K562 (cell line): ENCODE results near the gene TSC22D3. TPM values are rescaled to one million over a fixed set of nuclear protein-coding genes. Genes with fewer than 3 reads are reported as not detected.

Experiments
- ATAC-seq: fragments of 200-7000 bp; cut with Tn5 transposase; 3 replicates; pipeline ENCODE4 v1.9.1; 2020; ENCODE audit warnings: moderate library complexity
- BruUV-seq: library from RNA; stranded (reverse); fragments of 400-500 nt; replicated peaks from 2 replicates; lab custom pipeline; 2021; lab: Mats Ljungman, UMichigan
- CTCF ChIA-PET: fragments of 300-600 bp; formaldehyde crosslinking; extraction: SDS; loops from one replicate; lab custom pipeline; 2021; ENCODE audit warnings: low intra/inter-chr PET ratio; lab: Yijun Ruan, JAX
- POLR2A ChIA-PET: fragments of 300-600, 350-650 bp; sonication (Branson Sonifier 250); formaldehyde crosslinking; extraction: SDS; loops from one replicate; lab custom pipeline; 2021; ENCODE audit warnings: antibody characterized with exemption, inconsistent platforms; lab: Yijun Ruan, JAX
- DNase-seq, 4 experiments: peaks; one replicate each; pipeline versions ENCODE4 v3.0.0 to v3.0.0-alpha.2; 2011 to 2018; ENCODE audit warnings: low spot score in 3 of 4, mixed read lengths in 3 of 4; ENCODE audit errors: extremely low read depth in 1 of 4
- FAIRE-seq: peaks from 2 replicates; lab custom pipeline; 2011; peaks lifted over from hg19 to GRCh38; lab: Jason Lieb, UNC
- H2AFZ ChIP-seq: 2 replicates; pipeline ENCODE4 v1.6.0; 2011; ENCODE audit warnings: low read depth, low read length, control low read depth, inconsistent platforms
- H3K27ac ChIP-seq: fragments of 200-600 bp; 3 replicates; pipeline ENCODE4 v1.8.0; 2011; ENCODE audit warnings: low read depth, mild to moderate bottlenecking, control low read depth, inconsistent platforms, low read length, moderate library complexity, mixed read lengths; ENCODE audit errors: extremely low read depth
- H3K27me3 ChIP-seq, 2 experiments: fragments of 300-600 bp in 1 of 2; 2 replicates in 1 of 2; 3 replicates in 1 of 2; pipeline versions ENCODE4 v1.6.0 to v1.8.0; 2011; ENCODE audit warnings: inconsistent platforms in 2 of 2, low read length in 2 of 2, mild to moderate bottlenecking in 1 of 2, mixed read lengths in 1 of 2, moderate library complexity in 1 of 2; ENCODE audit not compliant: control insufficient read depth in 2 of 2, insufficient read depth in 2 of 2
- H3K36me3 ChIP-seq: fragments of 300-600 bp; 3 replicates; pipeline ENCODE4 v1.8.0; 2011; ENCODE audit warnings: mild to moderate bottlenecking, low read length, inconsistent platforms; ENCODE audit not compliant: control insufficient read depth, insufficient read depth
- H3K4me1 ChIP-seq, 2 experiments: fragments of 200-600 bp in 1 of 2; replicated peaks in 1 of 2; 2 replicates in 1 of 2; 3 replicates in 1 of 2; pipeline versions ENCODE4 v1.5.1 to v1.8.0; 2011; ENCODE audit warnings: inconsistent platforms in 2 of 2, low read length in 2 of 2, mild to moderate bottlenecking in 1 of 2, mixed read lengths in 1 of 2, moderate library complexity in 1 of 2; ENCODE audit not compliant: control insufficient read depth in 2 of 2, insufficient read depth in 2 of 2
- H3K4me2 ChIP-seq: 2 replicates; pipeline ENCODE4 v1.6.1; 2011; ENCODE audit warnings: low read length, control low read depth, inconsistent platforms, mixed read lengths; ENCODE audit not compliant: insufficient read depth
- H3K4me3 ChIP-seq: fragments of 200-600 bp; sonication (generic), shearing (Covaris generic); 2 replicates; pipeline ENCODE4 v1.5.1; 2016; ENCODE audit warnings: control low read depth, inconsistent platforms
- H3K79me2 ChIP-seq: fragments of 200-600 bp; 3 replicates; pipeline ENCODE4 v1.8.0; 2011; ENCODE audit warnings: low read length, inconsistent platforms; ENCODE audit not compliant: control insufficient read depth, insufficient read depth
- H3K9ac ChIP-seq, 2 experiments: 2 replicates each; pipeline versions ENCODE4 v1.6.0 to v1.6.1; 2011; ENCODE audit warnings: low read depth in 2 of 2, low read length in 2 of 2, control low read depth in 1 of 2, inconsistent platforms in 1 of 2, mild to moderate bottlenecking in 1 of 2, mixed read lengths in 1 of 2; ENCODE audit not compliant: insufficient read depth in 1 of 2
- H3K9me1 ChIP-seq: one replicate; pipeline ENCODE4 v1.6.0; 2011; ENCODE audit warnings: inconsistent platforms, mild to moderate bottlenecking, low read length, moderate library complexity; ENCODE audit not compliant: control insufficient read depth, insufficient read depth
- H3K9me3 ChIP-seq: replicated peaks from 2 replicates; pipeline ENCODE4 v1.5.1; 2011; ENCODE audit warnings: low read depth, low read length, inconsistent platforms; ENCODE audit not compliant: control insufficient read depth, insufficient read depth
- H4K20me1 ChIP-seq: replicated peaks from 2 replicates; pipeline ENCODE4 v1.6.1; 2011; ENCODE audit warnings: low read length, inconsistent platforms, mixed read lengths; ENCODE audit not compliant: control insufficient read depth, insufficient read depth
- BACH1 ChIP-seq: fragments of 200-800 bp; sonication (Bioruptor generic); IDR thresholded peaks from 2 replicates; pipeline ENCODE4 v1.6.1; 2016; ENCODE audit warnings: missing genetic modification characterization, missing compliant biosample characterization
- HMG20A ChIP-seq: fragments of 450-650 bp; formaldehyde crosslinking; conservative IDR thresholded peaks from 2 replicates; pipeline ENCODE4 v1.4.0; 2020; ENCODE audit warnings: mild to moderate bottlenecking, mixed read lengths
- NFATC3 ChIP-seq: fragments of 450-650 bp; IDR thresholded peaks from 2 replicates; pipeline ENCODE4 v1.6.1; 2017; ENCODE audit warnings: mild to moderate bottlenecking
- RBM22 ChIP-seq: fragments of 200-400 bp; formaldehyde crosslinking; IDR thresholded peaks from 2 replicates; pipeline ENCODE4 v1.6.1; 2018; ENCODE audit warnings: low read length, low read depth; ENCODE audit not compliant: poor library complexity, severe bottlenecking
- SETDB1 ChIP-seq: IDR thresholded peaks from one replicate; pipeline ENCODE4 v1.6.1; 2012; ENCODE audit warnings: low read length, control low read depth, inconsistent platforms
- WGBS: fragments of 100-300 bp; shearing (Covaris generic); methylation state at CpG from one replicate; pipeline ENCODE4 v1.1.6; 2016; ENCODE audit warnings: low coverage, mixed read lengths; ENCODE audit not compliant: insufficient coverage; ENCODE audit errors: missing lambda C conversion rate; 5-methylcytosine and 5-hydroxymethylcytosine counted together
- in situ Hi-C: fragments of 300-500 bp; cut with MboI; formaldehyde crosslinking; loops from 4 replicates; pipeline ENCODE4 v1.15.0; 2018; ENCODE audit warnings: inconsistent platforms, mixed read lengths
- intact Hi-C: fragments of 100-400 bp; cut with micrococcal nuclease; formaldehyde crosslinking; loops from 2 replicates; pipeline ENCODE4 v1.14.2; 2022
- polyA plus RNA-seq, 8 experiments: library from polyadenylated mRNA; depleted of rRNA in 4 of 8; stranded (reverse) in 5 of 8; unstranded in 3 of 8; fragments of >200 nt; fragmentation: Nextera tagmentation in 2 of 8; fragmentation: Illumina TruSeq in 1 of 8; extraction: Ambion mirVana in 2 of 8; extraction: Trizol in 1 of 8; gene quantifications; 2 replicates each; pipeline versions ENCODE4 v1.2.1 to v1.2.3, GENCODE V29; 2011 to 2014; ENCODE audit warnings: inconsistent platforms in 1 of 8, missing spikeins in 1 of 8
- total RNA-seq, 7 experiments: library from RNA; depleted of rRNA in 6 of 7; stranded (reverse); fragments of >200 nt in 6 of 7; fragmentation: Illumina TruSeq in 2 of 7; extraction: Trizol in 2 of 7; gene quantifications; 2 replicates each; pipeline versions ENCODE4 v1.2.1 to v1.2.3, GENCODE V29; 2011 to 2021; ENCODE audit warnings: low replicate concordance in 1 of 7
- TF ChIP-seq, protein P1 (sequence below): sonication (generic); formaldehyde crosslinking; IDR thresholded peaks from 2 replicates; pipeline ENCODE4 v1.8.0; 2022; ENCODE audit warnings: mild to moderate bottlenecking, missing genetic modification reagents
- TF ChIP-seq, protein P2 (sequence below): IDR thresholded peaks from 3 replicates; pipeline ENCODE4 v1.6.1; 2011; ENCODE audit warnings: borderline replicate concordance, mild to moderate bottlenecking, moderate library complexity; ENCODE audit not compliant: insufficient read length; ENCODE audit errors: extremely low read depth
- TF ChIP-seq, protein P3 (sequence below), 3 experiments: fragments of 200-800 bp in 1 of 3; fragments of 250-450 bp in 1 of 3; fragments of 450-650 bp in 1 of 3; sonication (Bioruptor Pico) in 1 of 3; sonication (Bioruptor generic) in 1 of 3; formaldehyde crosslinking in 1 of 3; IDR thresholded peaks; 2 replicates each; pipeline versions ENCODE4 v1.6.1 to v1.8.0; 2016 to 2022; ENCODE audit warnings: mild to moderate bottlenecking in 2 of 3, missing genetic modification characterization in 2 of 3, missing compliant biosample characterization in 1 of 3, moderate library complexity in 1 of 3

Gene TSC22D3
- total and polyA plus RNA-seq, 9 of the 15 experiments (the other 6 are each of a cell fraction or from before 2014, with no cell fraction given): 0.48 to 3.0 (median 0.87) TPM

DNA sequence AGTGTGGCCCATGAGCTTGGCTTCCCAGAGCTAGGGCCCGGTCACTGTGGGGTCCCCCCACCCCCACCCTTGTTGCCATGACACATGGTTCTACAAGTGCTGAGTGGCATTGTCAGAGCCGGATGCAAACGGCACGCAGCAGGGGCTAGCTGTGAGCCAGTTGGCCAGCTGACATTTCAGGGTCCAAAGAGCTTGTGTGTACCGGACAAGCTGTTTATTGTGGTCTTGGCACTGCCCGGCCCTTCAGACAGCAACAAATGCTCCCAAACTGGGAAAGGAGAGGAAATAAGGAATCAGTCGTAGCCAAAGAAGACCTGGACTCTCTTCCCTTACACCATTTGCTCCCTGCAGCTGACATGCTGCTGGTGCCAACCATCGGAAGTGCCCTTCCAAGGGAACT, 36.8 kb downstream of the TSC22D3 start:
- no peak for ATAC-seq
- TF ChIP-seq NFATC3 (no peak), RBM22 (no peak), BACH1 (tag) (no peak), HMG20A (CRISPR knock-in tag) (no peak)
- H3K9ac ChIP-seq: no peak overlapping the region
- H3K36me3 ChIP-seq: no peaks in the 10 kb centered on the region
- no peaks in the 10 kb centered on the region for H3K79me2 ChIP-seq
- H3K9me1 ChIP-seq: no peaks in the 10 kb centered on the region
- ChIA-PET POLR2A (no interaction called here), CTCF (no interaction called here)
- H4K20me1 ChIP-seq: no peaks in the 10 kb centered on the region
- H2AFZ ChIP-seq: no peak overlapping the region
- no peak for FAIRE-seq
- intact Hi-C loops: no loop called here
- H3K9me3 ChIP-seq: no peaks in the 10 kb centered on the region
- WGBS: 36% methylated on average over 7 of the region's 8 CpGs
- no TSS peak for BruUV-seq
- peaks cover 12 to 18% of the 10 kb centered on the region in 2 experiments; a peak in 4 of 5 replicates for H3K4me1 ChIP-seq
- 0 out of 5 replicates have a peak, but pooled peaks cover 0 to 11% of the 10 kb centered on the region in 2 experiments for H3K27me3 ChIP-seq
- no peak overlapping the region for H3K27ac ChIP-seq
- no peak for DNase-seq
- H3K4me3 ChIP-seq: no peak overlapping the region
- no peak overlapping the region for H3K4me2 ChIP-seq
- in situ Hi-C loops: no loop called here

DNA sequence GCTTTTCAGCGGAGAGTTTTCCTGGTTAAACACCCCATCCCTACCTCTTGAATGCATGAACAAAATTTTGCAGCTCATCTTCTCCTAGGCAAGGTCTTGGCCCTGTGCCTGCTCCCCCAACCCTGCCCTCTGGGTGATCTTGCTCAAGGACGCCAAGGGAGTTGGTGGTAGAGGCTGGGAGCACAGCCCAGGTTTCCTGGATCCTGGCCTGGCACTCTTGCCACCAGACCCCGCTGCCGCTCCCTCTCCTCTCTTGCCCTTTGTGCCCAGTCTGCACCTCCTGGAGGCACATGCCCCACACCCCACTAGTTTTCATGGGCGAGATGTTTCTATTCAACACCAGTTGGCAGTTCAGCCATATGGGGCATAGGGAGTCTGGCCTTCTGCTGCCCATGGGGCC, 37.3 kb downstream of the TSC22D3 start:
- 0 out of 5 replicates have a peak, but pooled peaks cover 0 to 11% of the 10 kb centered on the region in 2 experiments for H3K27me3 ChIP-seq
- intact Hi-C loops: no loop called here
- peaks cover 12 to 18% of the 10 kb centered on the region in 2 experiments; a peak in 4 of 5 replicates for H3K4me1 ChIP-seq
- in situ Hi-C loops: no loop called here
- H3K27ac ChIP-seq: no peak overlapping the region
- H2AFZ ChIP-seq: no peak overlapping the region
- no peaks in the 10 kb centered on the region for H3K9me1 ChIP-seq
- H3K9ac ChIP-seq: no peak overlapping the region
- H4K20me1 ChIP-seq: no peaks in the 10 kb centered on the region
- WGBS: 25% methylated on average over 3 of the region's 5 CpGs
- no peaks in the 10 kb centered on the region for H3K79me2 ChIP-seq
- BruUV-seq: no TSS peak
- no peak overlapping the region for H3K4me2 ChIP-seq
- no peaks in the 10 kb centered on the region for H3K36me3 ChIP-seq
- H3K9me3 ChIP-seq: no peaks in the 10 kb centered on the region
- ChIA-PET CTCF (no interaction called here), POLR2A (no interaction called here)
- H3K4me3 ChIP-seq: no peak overlapping the region
- ATAC-seq: no peak
- FAIRE-seq: no peak
- no peak for DNase-seq
- TF ChIP-seq, protein P1, sequence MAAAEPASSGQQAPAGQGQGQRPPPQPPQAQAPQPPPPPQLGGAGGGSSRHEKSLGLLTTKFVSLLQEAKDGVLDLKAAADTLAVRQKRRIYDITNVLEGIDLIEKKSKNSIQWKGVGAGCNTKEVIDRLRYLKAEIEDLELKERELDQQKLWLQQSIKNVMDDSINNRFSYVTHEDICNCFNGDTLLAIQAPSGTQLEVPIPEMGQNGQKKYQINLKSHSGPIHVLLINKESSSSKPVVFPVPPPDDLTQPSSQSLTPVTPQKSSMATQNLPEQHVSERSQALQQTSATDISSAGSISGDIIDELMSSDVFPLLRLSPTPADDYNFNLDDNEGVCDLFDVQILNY (CRISPR knock-in tag): no peak
- no peak for TF ChIP-seq SETDB1
- TF ChIP-seq, protein P2, sequence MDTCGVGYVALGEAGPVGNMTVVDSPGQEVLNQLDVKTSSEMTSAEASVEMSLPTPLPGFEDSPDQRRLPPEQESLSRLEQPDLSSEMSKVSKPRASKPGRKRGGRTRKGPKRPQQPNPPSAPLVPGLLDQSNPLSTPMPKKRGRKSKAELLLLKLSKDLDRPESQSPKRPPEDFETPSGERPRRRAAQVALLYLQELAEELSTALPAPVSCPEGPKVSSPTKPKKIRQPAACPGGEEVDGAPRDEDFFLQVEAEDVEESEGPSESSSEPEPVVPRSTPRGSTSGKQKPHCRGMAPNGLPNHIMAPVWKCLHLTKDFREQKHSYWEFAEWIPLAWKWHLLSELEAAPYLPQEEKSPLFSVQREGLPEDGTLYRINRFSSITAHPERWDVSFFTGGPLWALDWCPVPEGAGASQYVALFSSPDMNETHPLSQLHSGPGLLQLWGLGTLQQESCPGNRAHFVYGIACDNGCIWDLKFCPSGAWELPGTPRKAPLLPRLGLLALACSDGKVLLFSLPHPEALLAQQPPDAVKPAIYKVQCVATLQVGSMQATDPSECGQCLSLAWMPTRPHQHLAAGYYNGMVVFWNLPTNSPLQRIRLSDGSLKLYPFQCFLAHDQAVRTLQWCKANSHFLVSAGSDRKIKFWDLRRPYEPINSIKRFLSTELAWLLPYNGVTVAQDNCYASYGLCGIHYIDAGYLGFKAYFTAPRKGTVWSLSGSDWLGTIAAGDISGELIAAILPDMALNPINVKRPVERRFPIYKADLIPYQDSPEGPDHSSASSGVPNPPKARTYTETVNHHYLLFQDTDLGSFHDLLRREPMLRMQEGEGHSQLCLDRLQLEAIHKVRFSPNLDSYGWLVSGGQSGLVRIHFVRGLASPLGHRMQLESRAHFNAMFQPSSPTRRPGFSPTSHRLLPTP: no peak
- TF ChIP-seq, protein P3, sequence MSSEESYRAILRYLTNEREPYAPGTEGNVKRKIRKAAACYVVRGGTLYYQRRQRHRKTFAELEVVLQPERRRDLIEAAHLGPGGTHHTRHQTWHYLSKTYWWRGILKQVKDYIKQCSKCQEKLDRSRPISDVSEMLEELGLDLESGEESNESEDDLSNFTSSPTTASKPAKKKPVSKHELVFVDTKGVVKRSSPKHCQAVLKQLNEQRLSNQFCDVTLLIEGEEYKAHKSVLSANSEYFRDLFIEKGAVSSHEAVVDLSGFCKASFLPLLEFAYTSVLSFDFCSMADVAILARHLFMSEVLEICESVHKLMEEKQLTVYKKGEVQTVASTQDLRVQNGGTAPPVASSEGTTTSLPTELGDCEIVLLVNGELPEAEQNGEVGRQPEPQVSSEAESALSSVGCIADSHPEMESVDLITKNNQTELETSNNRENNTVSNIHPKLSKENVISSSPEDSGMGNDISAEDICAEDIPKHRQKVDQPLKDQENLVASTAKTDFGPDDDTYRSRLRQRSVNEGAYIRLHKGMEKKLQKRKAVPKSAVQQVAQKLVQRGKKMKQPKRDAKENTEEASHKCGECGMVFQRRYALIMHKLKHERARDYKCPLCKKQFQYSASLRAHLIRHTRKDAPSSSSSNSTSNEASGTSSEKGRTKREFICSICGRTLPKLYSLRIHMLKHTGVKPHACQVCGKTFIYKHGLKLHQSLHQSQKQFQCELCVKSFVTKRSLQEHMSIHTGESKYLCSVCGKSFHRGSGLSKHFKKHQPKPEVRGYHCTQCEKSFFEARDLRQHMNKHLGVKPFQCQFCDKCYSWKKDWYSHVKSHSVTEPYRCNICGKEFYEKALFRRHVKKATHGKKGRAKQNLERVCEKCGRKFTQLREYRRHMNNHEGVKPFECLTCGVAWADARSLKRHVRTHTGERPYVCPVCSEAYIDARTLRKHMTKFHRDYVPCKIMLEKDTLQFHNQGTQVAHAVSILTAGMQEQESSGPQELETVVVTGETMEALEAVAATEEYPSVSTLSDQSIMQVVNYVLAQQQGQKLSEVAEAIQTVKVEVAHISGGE (CRISPR knock-in tag; IDR thresholded peaks at IDR 0.05): no peak
